Bronchial epithelial cell (primary cell): Measurements from ENCODE around the gene ZNF225. TPM values are rescaled to one million over a fixed set of nuclear protein-coding genes. Genes with fewer than 3 reads are reported as not detected.
A peak's percentile ranks its signal among the peaks of the same experiment; 100 is the strongest.

Experiments used
- DNase-seq: peaks from one replicate; pipeline ENCODE4 v3.0.0-alpha.2; 2010; ENCODE audit warnings: low read depth
- FAIRE-seq: peaks from 2 replicates; lab custom pipeline; 2011; peaks lifted over from hg19 to GRCh38; lab: Jason Lieb, UNC
- H3K27me3 ChIP-seq: 2 replicates; pipeline ENCODE4 v1.5.1; 2011; ENCODE audit warnings: low read length; ENCODE audit not compliant: control insufficient read depth, insufficient read depth
- H3K36me3 ChIP-seq: 2 replicates; pipeline ENCODE4 v1.5.1; 2011; ENCODE audit warnings: low read length; ENCODE audit not compliant: control insufficient read depth, insufficient read depth
- H3K4me3 ChIP-seq: 2 replicates; pipeline ENCODE4 v1.5.1; 2011; ENCODE audit warnings: mild to moderate bottlenecking, low read depth, low read length, control low read depth
- CTCF ChIP-seq: IDR thresholded peaks from 2 replicates; pipeline ENCODE4 v1.5.1; 2011; ENCODE audit warnings: mild to moderate bottlenecking, moderate library complexity, low read length, control low read depth, inconsistent platforms; ENCODE audit not compliant: insufficient read depth, severe bottlenecking
- total RNA-seq: library from RNA; depleted of rRNA; stranded (reverse); fragments of >200 nt; gene quantifications from 2 replicates; pipeline ENCODE4 v1.2.1, GENCODE V29; 2014

Gene ZNF225
- 4.2 TPM in 2 replicates for total RNA-seq

- peak; percentile 97 for DNase-seq
- H3K27me3 ChIP-seq: no peaks in the 10 kb centered on the region
- TF ChIP-seq CTCF: no peak
- peak within 1 kb of the TSS; percentile 56 for H3K4me3 ChIP-seq
- H3K36me3 ChIP-seq: peaks cover 6% of the 10 kb centered on the region
- no peak for FAIRE-seq
Measured at GRCh38 chr19:44113138-44113783, at the start of gene ZNF225. Gene ZNF225 (plus strand): TSS chr19:44113399. CDS start chr19:44115828, 2,429 bp downstream.

DNA sequence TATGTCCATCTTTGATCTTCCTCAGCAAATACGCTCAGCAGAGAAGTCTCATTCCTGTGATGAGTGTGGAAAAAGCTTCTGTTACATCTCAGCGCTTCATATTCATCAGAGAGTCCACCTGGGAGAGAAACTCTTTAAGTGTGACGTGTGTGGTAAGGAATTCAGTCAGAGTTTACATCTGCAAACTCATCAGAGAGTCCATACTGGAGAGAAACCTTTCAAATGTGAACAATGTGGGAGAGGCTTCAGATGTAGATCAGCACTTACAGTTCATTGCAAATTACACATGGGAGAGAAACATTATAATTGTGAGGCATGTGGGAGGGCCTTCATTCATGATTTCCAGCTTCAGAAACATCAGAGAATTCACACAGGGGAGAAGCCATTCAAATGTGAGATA, 46.9 kb upstream of the ZNF225 start:
- TF ChIP-seq CTCF: no peak
- DNase-seq (no peak), FAIRE-seq (no peak)
- no peaks in the 10 kb centered on the region for H3K27me3 ChIP-seq
- H3K36me3 ChIP-seq: peaks cover 6% of the 10 kb centered on the region
- H3K4me3 ChIP-seq: no peak overlapping the region

GRCh38 chr19:44069415-44069814, 43.8 kb upstream of the ZNF225 start:
- FAIRE-seq: no peak
- TF ChIP-seq CTCF: no peak
- DNase-seq: no peak
- H3K27me3 ChIP-seq: no peaks in the 10 kb centered on the region
- H3K4me3 ChIP-seq: no peak overlapping the region
- peaks cover 3% of the 10 kb centered on the region for H3K36me3 ChIP-seq

GRCh38 chr19:44071824-44072542, 41.2 kb upstream of the ZNF225 start, which contains the start of gene ZNF284:
Gene ZNF284 (plus strand): TSS chr19:44072159. CDS start chr19:44076390, 4,231 bp downstream.
- DNase-seq (peak; percentile 88), FAIRE-seq (peak; percentile 81)
- TF ChIP-seq CTCF: no peak
- Histone ChIP-seq H3K27me3 (no peaks in the 10 kb centered on the region), H3K4me3 (peak within 1 kb of the TSS; percentile 81), H3K36me3 (no peaks in the 10 kb centered on the region)

GRCh38 chr19:44072543-44073401, 40.4 kb upstream of the ZNF225 start:
- Histone ChIP-seq H3K27me3 (no peaks in the 10 kb centered on the region), H3K36me3 (no peaks in the 10 kb centered on the region), H3K4me3 (peak overlapping the region; percentile 81)
- no peak for TF ChIP-seq CTCF
- peak; percentile 14 for DNase-seq
- FAIRE-seq: no peak
